GM12878 (cell line): ENCODE results near the gene PLXNB2. TPM values are rescaled to one million over a fixed set of nuclear protein-coding genes. Genes with fewer than 3 reads are reported as not detected.
"Not testable (repeated sequence)": the region's sequence is repeated elsewhere in the genome, so short reads cannot be mapped to it uniquely, and the experiment has no call there.

Source experiments
- ATAC-seq: fragments of 200-7000 bp; cut with Tn5 transposase; 3 replicates; pipeline ENCODE4 v1.9.1; 2020; ENCODE audit warnings: mild to moderate bottlenecking, moderate library complexity
- BruUV-seq: library from RNA; stranded (reverse); fragments of 400-500 nt; replicated peaks from 2 replicates; lab custom pipeline; 2021; lab: Mats Ljungman, UMichigan
- CTCF ChIA-PET: fragments of 300-600 bp; sonication (Branson Sonifier 250); formaldehyde crosslinking; extraction: SDS; loops from one replicate; lab custom pipeline; 2021; ENCODE audit warnings: inconsistent platforms; lab: Yijun Ruan, JAX
- POLR2A ChIA-PET: fragments of 350-600 bp; formaldehyde crosslinking; extraction: SDS; loops from one replicate; lab custom pipeline; 2021; ENCODE audit warnings: inconsistent platforms; lab: Charles Lee
- RAD21 ChIA-PET: fragments of 300-600 bp; sonication (Branson Sonifier 250); formaldehyde crosslinking; loops from one replicate; lab custom pipeline; 2023; ENCODE audit warnings: antibody characterized with exemption; ENCODE audit not compliant: unreplicated experiment; lab: Charles Lee
- SMC1A ChIA-PET: fragments of 300-600 bp; sonication (Branson Sonifier 250); formaldehyde crosslinking; loops from one replicate; lab custom pipeline; 2023; ENCODE audit not compliant: unreplicated experiment, uncharacterized antibody; lab: Charles Lee
- DNase-seq: peaks from one replicate; pipeline ENCODE4 v3.0.0-alpha.2; 2011; ENCODE audit warnings: low read depth, low spot score
- FAIRE-seq: peaks from 3 replicates; lab custom pipeline; 2011; peaks lifted over from hg19 to GRCh38; lab: Jason Lieb, UNC
- H2AFZ ChIP-seq: 2 replicates; pipeline ENCODE4 v1.6.0; 2011; ENCODE audit warnings: low read depth, low read length, control low read depth; ENCODE audit not compliant: control insufficient read depth
- H3K27ac ChIP-seq: 2 replicates; pipeline ENCODE4 v1.5.1; 2011; ENCODE audit warnings: control low read depth; ENCODE audit not compliant: control insufficient read depth, insufficient read depth
- H3K27me3 ChIP-seq, 2 experiments: replicated peaks in 1 of 2; 2 replicates each; pipeline versions ENCODE4 v1.6.0 to v1.6.1; 2011; ENCODE audit warnings: low read length in 1 of 2; ENCODE audit not compliant: control insufficient read depth in 2 of 2, insufficient read depth in 2 of 2
- H3K36me3 ChIP-seq, 2 experiments: 2 replicates each; pipeline ENCODE4 v1.5.1; 2011; ENCODE audit warnings: low read length in 1 of 2; ENCODE audit not compliant: control insufficient read depth in 2 of 2, insufficient read depth in 2 of 2
- H3K4me1 ChIP-seq: 2 replicates; pipeline ENCODE4 v1.6.1; 2011; ENCODE audit warnings: mild to moderate bottlenecking, low read length, moderate library complexity, mixed read lengths; ENCODE audit not compliant: control insufficient read depth, insufficient read depth
- H3K4me2 ChIP-seq: 2 replicates; pipeline ENCODE4 v1.6.0; 2011; ENCODE audit warnings: control low read depth; ENCODE audit not compliant: control insufficient read depth, insufficient read depth
- H3K4me3 ChIP-seq: fragments of 200-600 bp; sonication (generic); 2 replicates; pipeline ENCODE4 v1.5.1; 2016
- H3K79me2 ChIP-seq: 2 replicates; pipeline ENCODE4 v1.6.0; 2011; ENCODE audit warnings: low read length; ENCODE audit not compliant: control insufficient read depth, insufficient read depth
- H3K9ac ChIP-seq: 2 replicates; pipeline ENCODE4 v1.8.0; 2011; ENCODE audit warnings: low read length, control low read depth, mixed read lengths; ENCODE audit not compliant: control insufficient read depth, insufficient read depth
- H3K9me3 ChIP-seq: replicated peaks from 3 replicates; pipeline ENCODE4 v1.5.1; 2011; ENCODE audit warnings: mild to moderate bottlenecking, low read length; ENCODE audit not compliant: control insufficient read depth, insufficient read depth
- H4K20me1 ChIP-seq: 2 replicates; pipeline ENCODE4 v1.6.0; 2011; ENCODE audit not compliant: control insufficient read depth, insufficient read depth
- ATF7 ChIP-seq: fragments of 450-650 bp; IDR thresholded peaks from 2 replicates; pipeline ENCODE4 v1.6.1; 2016; ENCODE audit warnings: low read depth, mild to moderate bottlenecking
- CBFB ChIP-seq: IDR thresholded peaks from 2 replicates; pipeline ENCODE4 v1.6.1; 2016; ENCODE audit warnings: antibody characterized with exemption, low read depth
- CBX3 ChIP-seq: fragments of 200-600 bp; sonication (generic); IDR thresholded peaks from 2 replicates; pipeline ENCODE4 v1.6.1; 2016; ENCODE audit warnings: low read depth, borderline replicate concordance
- CREM ChIP-seq: IDR thresholded peaks from 2 replicates; pipeline ENCODE4 v1.6.1; 2014; ENCODE audit warnings: antibody characterized with exemption, low read depth
- DPF2 ChIP-seq: fragments of 450-650 bp; IDR thresholded peaks from 2 replicates; pipeline ENCODE4 v1.6.1; 2017; ENCODE audit warnings: mild to moderate bottlenecking
- EED ChIP-seq: sonication (generic); IDR thresholded peaks from 2 replicates; pipeline ENCODE4 v1.6.1; 2016; ENCODE audit warnings: antibody characterized with exemption, low read depth
- ETV6 ChIP-seq, 2 experiments: fragments of 450-650 bp in 1 of 2; IDR thresholded peaks in 1 of 2; conservative IDR thresholded peaks in 1 of 2; 2 replicates each; pipeline ENCODE4 v1.6.1; 2014; ENCODE audit warnings: antibody characterized with exemption in 1 of 2, borderline replicate concordance in 1 of 2, low read depth in 1 of 2, mild to moderate bottlenecking in 1 of 2, moderate library complexity in 1 of 2
- FOS ChIP-seq: IDR thresholded peaks from 3 replicates; pipeline ENCODE4 v1.6.1; 2011; ENCODE audit warnings: borderline replicate concordance; ENCODE audit not compliant: insufficient read length; ENCODE audit errors: extremely low read depth
- HDAC6 ChIP-seq: fragments of 200-600 bp; sonication (generic); IDR thresholded peaks from one replicate; pipeline ENCODE4 v1.8.0; 2017; ENCODE audit warnings: antibody characterized with exemption; ENCODE audit not compliant: unreplicated experiment
- IKZF2 ChIP-seq, 2 experiments: fragments of 450-650 bp; IDR thresholded peaks; 2 replicates each; pipeline ENCODE4 v1.6.1; 2017; ENCODE audit warnings: mild to moderate bottlenecking in 2 of 2, moderate library complexity in 2 of 2
- JUNB ChIP-seq: IDR thresholded peaks from 2 replicates; pipeline ENCODE4 v1.6.1; 2016; ENCODE audit warnings: antibody characterized with exemption, mild to moderate bottlenecking
- LARP7 ChIP-seq: fragments of 450-650 bp; IDR thresholded peaks from 2 replicates; pipeline ENCODE4 v1.6.1; 2017; ENCODE audit warnings: mild to moderate bottlenecking
- PAX8 ChIP-seq: fragments of 450-650 bp; IDR thresholded peaks from 2 replicates; pipeline ENCODE4 v1.6.1; 2017; ENCODE audit warnings: mild to moderate bottlenecking, moderate library complexity
- POLR2AphosphoS5 ChIP-seq: IDR thresholded peaks from 2 replicates; pipeline ENCODE4 v1.6.1; 2011; ENCODE audit warnings: mild to moderate bottlenecking, low read length, inconsistent platforms
- RUNX3 ChIP-seq: IDR thresholded peaks from 2 replicates; pipeline ENCODE4 v1.6.1; 2012; ENCODE audit warnings: low read length, inconsistent platforms
- TCF7 ChIP-seq: IDR thresholded peaks from 2 replicates; pipeline ENCODE4 v1.6.1; 2014; ENCODE audit warnings: antibody characterized with exemption, borderline replicate concordance
- ZNF384 ChIP-seq: IDR thresholded peaks from 2 replicates; pipeline ENCODE4 v1.6.1; 2012; ENCODE audit warnings: low read depth, mild to moderate bottlenecking, low read length, improper control_type of control experiment, borderline replicate concordance
- WGBS: methylation state at CpG from one replicate; pipeline ENCODE4 v1.1.6; 2016; ENCODE audit warnings: low lambda C conversion rate; ENCODE audit not compliant: insufficient replicate concordance, insufficient coverage; ENCODE audit errors: missing lambda C conversion rate; 5-methylcytosine and 5-hydroxymethylcytosine counted together
- in situ Hi-C: fragments of 300-500 bp; cut with MboI; formaldehyde crosslinking; loops from 9 replicates; pipeline ENCODE4 v1.14.3; 2018; ENCODE audit warnings: mixed read lengths
- intact Hi-C: fragments of 100-400 bp; cut with micrococcal nuclease; formaldehyde crosslinking; loops from one replicate; pipeline ENCODE4 v1.14.2; 2022; ENCODE audit not compliant: unreplicated experiment
- polyA plus RNA-seq, 11 experiments: library from polyadenylated mRNA; depleted of rRNA in 4 of 11; unstranded in 6 of 11; stranded (reverse) in 5 of 11; fragments of >200 nt; fragmentation: Nextera tagmentation in 4 of 11; fragmentation: Illumina TruSeq in 1 of 11; extraction: Ambion mirVana in 4 of 11; extraction: Trizol in 1 of 11; gene quantifications; 1 replicate in 1 of 11; 2 replicates in 10 of 11; pipeline versions ENCODE4 v1.2.1 to v1.2.3, GENCODE V29; 2011 to 2016; ENCODE audit warnings: inconsistent platforms in 2 of 11, missing spikeins in 2 of 11, low read depth in 1 of 11
- total RNA-seq, 4 experiments: library from RNA; depleted of rRNA in 3 of 4; stranded (reverse); fragments of >200 nt in 3 of 4; fragmentation: Illumina TruSeq in 1 of 4; extraction: Trizol in 1 of 4; gene quantifications; 2 replicates each; pipeline versions ENCODE4 v1.2.1 to v1.2.3, GENCODE V29; 2013 to 2021
- TF ChIP-seq, protein P1 (sequence below): IDR thresholded peaks from 2 replicates; pipeline ENCODE4 v1.6.1; 2011; ENCODE audit warnings: low read depth, low read length, improper control_type of control experiment, borderline replicate concordance
- TF ChIP-seq, protein P2 (sequence below): IDR thresholded peaks from 2 replicates; pipeline ENCODE4 v1.6.1; 2011; ENCODE audit warnings: low read depth, mild to moderate bottlenecking, low read length, moderate library complexity, borderline replicate concordance; ENCODE audit errors: extremely low read depth
- TF ChIP-seq, protein P3 (sequence below): fragments of 450-650 bp; IDR thresholded peaks from 2 replicates; pipeline ENCODE4 v1.6.1; 2016; ENCODE audit warnings: mild to moderate bottlenecking

Gene PLXNB2
- total and polyA plus RNA-seq, 10 of the 15 experiments (the other 5 are each of a cell fraction or from before 2014, with no cell fraction given) = 0.68 to 134 (median 41.9) TPM

DNA sequence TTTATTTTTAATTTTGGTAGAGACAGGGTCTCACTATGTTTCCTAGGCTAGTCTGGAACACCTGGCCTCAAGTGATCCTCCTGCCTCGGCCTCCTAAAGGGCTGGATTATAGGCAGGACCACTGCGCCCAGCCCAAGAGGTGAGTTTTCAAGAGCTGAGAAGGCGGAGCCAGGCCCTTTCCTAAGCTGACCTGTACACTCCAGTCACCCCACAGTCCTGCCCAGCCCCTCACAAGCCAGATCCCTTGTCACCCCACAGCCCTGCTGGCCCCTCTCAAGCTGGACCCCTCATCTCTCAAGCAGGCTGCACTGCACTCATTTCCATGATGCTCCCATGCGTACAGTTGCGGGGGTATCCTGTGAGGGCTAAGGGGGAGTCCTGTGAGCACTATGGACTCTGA is 16.5 kb upstream of the PLXNB2 start:
- ATAC-seq = no peak
- in situ Hi-C loops = no loop called here
- FAIRE-seq = no peak

DNA sequence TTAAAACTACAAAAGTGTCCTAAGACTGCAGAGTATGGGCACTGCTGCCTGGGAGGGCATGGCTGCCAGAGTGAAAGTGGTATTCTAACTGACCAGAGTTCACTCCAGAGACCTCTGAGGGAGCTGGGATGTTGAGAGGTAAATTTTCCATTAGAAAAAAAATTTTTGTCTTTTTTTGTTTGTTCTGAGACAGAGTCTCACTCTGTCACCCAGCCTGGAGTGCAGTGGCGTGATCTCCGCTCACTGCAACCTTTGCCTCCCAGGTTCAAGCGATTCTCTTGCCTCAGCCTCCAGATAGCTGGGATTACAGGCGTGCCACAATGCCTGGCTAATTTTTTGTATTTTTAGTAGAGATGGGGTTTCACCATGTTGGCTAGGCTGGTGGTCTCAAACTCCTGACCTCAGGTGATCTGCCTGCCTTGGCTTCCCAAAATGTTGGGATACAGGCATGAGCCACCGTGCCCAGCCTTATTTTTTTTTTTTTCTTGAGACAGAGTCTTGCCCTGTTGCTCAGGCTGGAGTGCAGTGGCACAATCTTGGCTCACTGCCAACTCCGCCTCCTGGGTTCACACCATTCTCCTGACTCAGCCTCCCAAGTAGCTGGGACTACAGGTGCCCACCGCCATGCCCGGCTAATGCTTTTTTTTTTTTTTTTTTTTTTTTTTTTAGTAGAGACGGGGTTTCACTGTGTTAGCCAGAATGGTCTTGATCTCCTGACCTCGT is 15.1 kb upstream of the PLXNB2 start:
- SMC1A ChIA-PET = interaction anchor here (1.2 to 1.4 kb wide), 2 partner anchors 16 to 50 kb away, joined by 4 read pairs; no protein-coding TSS in a partner anchor
- 83% methylated on average over 8 of the region's 10 CpGs for WGBS
- H3K79me2 ChIP-seq, H3K9ac ChIP-seq, H3K27ac ChIP-seq, H3K27me3 ChIP-seq, H3K4me2 ChIP-seq, FAIRE-seq, DNase-seq, H4K20me1 ChIP-seq, RAD21 ChIA-PET, POLR2A ChIA-PET, H3K9me3 ChIP-seq, H3K36me3 ChIP-seq, BruUV-seq, H3K4me1 ChIP-seq, intact Hi-C loops, H3K4me3 ChIP-seq, in situ Hi-C loops, ATAC-seq, H2AFZ ChIP-seq: not testable (repeated sequence)
- CTCF ChIA-PET = interaction anchor here (0.8 to 2.0 kb wide), 6 partner anchors 14 to 50 kb away, joined by 3 to 8 read pairs (median 3); no protein-coding TSS in a partner anchor

More for the DNA sequence above, 16.5 kb upstream of the PLXNB2 start:
- H3K4me3 ChIP-seq = no peak overlapping the region
- TF ChIP-seq JUNB = no peak
- TF ChIP-seq IKZF2 (IDR thresholded peaks at IDR 0.05) = no peak
- TF ChIP-seq, protein P1, sequence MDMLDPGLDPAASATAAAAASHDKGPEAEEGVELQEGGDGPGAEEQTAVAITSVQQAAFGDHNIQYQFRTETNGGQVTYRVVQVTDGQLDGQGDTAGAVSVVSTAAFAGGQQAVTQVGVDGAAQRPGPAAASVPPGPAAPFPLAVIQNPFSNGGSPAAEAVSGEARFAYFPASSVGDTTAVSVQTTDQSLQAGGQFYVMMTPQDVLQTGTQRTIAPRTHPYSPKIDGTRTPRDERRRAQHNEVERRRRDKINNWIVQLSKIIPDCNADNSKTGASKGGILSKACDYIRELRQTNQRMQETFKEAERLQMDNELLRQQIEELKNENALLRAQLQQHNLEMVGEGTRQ = no peak
- TF ChIP-seq HDAC6 = no peak
- TF ChIP-seq POLR2AphosphoS5 = no peak
- TF ChIP-seq FOS = no peak
- no peak for TF ChIP-seq CBX3
- no peak for TF ChIP-seq DPF2
- no peak for TF ChIP-seq ZNF384
- TF ChIP-seq EED = no peak
- TF ChIP-seq ATF7 = no peak
- no peak for TF ChIP-seq ETV6 (conservative IDR thresholded peaks at IDR 0.05 in 1 of 2, IDR thresholded peaks at IDR 0.05 in 1 of 2; ENCODE audit: borderline replicate concordance in 1 of 2, low read depth in 1 of 2)
- TF ChIP-seq TCF7 = no peak
- no peak for TF ChIP-seq LARP7
- TF ChIP-seq RUNX3 = no peak
- TF ChIP-seq CBFB = no peak
- TF ChIP-seq PAX8 = no peak
- TF ChIP-seq CREM = no peak
- TF ChIP-seq, protein P2, sequence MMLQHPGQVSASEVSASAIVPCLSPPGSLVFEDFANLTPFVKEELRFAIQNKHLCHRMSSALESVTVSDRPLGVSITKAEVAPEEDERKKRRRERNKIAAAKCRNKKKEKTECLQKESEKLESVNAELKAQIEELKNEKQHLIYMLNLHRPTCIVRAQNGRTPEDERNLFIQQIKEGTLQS = no peak
- TF ChIP-seq, protein P3, sequence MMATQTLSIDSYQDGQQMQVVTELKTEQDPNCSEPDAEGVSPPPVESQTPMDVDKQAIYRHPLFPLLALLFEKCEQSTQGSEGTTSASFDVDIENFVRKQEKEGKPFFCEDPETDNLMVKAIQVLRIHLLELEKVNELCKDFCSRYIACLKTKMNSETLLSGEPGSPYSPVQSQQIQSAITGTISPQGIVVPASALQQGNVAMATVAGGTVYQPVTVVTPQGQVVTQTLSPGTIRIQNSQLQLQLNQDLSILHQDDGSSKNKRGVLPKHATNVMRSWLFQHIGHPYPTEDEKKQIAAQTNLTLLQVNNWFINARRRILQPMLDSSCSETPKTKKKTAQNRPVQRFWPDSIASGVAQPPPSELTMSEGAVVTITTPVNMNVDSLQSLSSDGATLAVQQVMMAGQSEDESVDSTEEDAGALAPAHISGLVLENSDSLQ = no peak
- WGBS = 83% methylated on average over 5 of the region's 5 CpGs
- H3K27ac ChIP-seq = no peak overlapping the region
- H3K36me3 ChIP-seq = no peaks in the 10 kb centered on the region
- H3K27me3 ChIP-seq = no peaks in the 10 kb centered on the region
- CTCF ChIA-PET = interaction anchor here (0.6 to 3.8 kb wide), 9 partner anchors 10 to 296 kb away, joined by 3 to 21 read pairs (median 6); no protein-coding TSS in a partner anchor
- no peak overlapping the region for H3K4me2 ChIP-seq
- H2AFZ ChIP-seq = no peak overlapping the region
- no TSS peak for BruUV-seq
- no peaks in the 10 kb centered on the region for H4K20me1 ChIP-seq
- SMC1A ChIA-PET = interaction anchor here (1.2 to 2.0 kb wide), 5 partner anchors 8 to 85 kb away, joined by 3 to 6 read pairs (median 4); no protein-coding TSS in a partner anchor
- intact Hi-C loops = no loop called here
- POLR2A ChIA-PET = interaction anchor here (0.7 to 0.8 kb wide), 2 partner anchors 73 to 295 kb away, joined by 3 to 6 read pairs; partner anchors contain the start of gene HDAC10
- no peak for DNase-seq
- H3K9me3 ChIP-seq = no peaks in the 10 kb centered on the region
- RAD21 ChIA-PET = interaction anchor here (1.0 kb wide), 1 partner anchor 52 kb away, joined by 3 read pairs; no protein-coding TSS in a partner anchor
- no peak overlapping the region for H3K9ac ChIP-seq
- H3K79me2 ChIP-seq = peaks cover 1% of the 10 kb centered on the region; the same call in 1 of the 2 replicates
- peaks cover 2% of the 10 kb centered on the region; the same call in 1 of the 2 replicates for H3K4me1 ChIP-seq
